Endothelial cell (in vitro differentiated cells): ENCODE results near the gene PRSS50. TPM values are rescaled to one million over a fixed set of nuclear protein-coding genes. Genes with fewer than 3 reads are reported as not detected.
A peak's percentile ranks its signal among the peaks of the same experiment; 100 is the strongest.

Experiments used
- DNase-seq: peaks from one replicate; pipeline ENCODE4 v3.0.0; 2021; ENCODE audit warnings: low spot score
- H3K27ac Mint-ChIP-seq: one replicate; pipeline ENCODE4 v1.8.0; 2021; ENCODE audit warnings: mixed read lengths, inconsistent platforms; ENCODE audit not compliant: unreplicated experiment
- H3K27me3 Mint-ChIP-seq: one replicate; pipeline ENCODE4 v1.8.0; 2021; ENCODE audit warnings: mild to moderate bottlenecking, moderate library complexity, mixed read lengths, inconsistent platforms; ENCODE audit not compliant: unreplicated experiment
- H3K36me3 Mint-ChIP-seq: one replicate; pipeline ENCODE4 v1.8.0; 2021; ENCODE audit warnings: mild to moderate bottlenecking, low read depth, mixed read lengths, inconsistent platforms; ENCODE audit not compliant: unreplicated experiment
- H3K4me1 Mint-ChIP-seq: one replicate; pipeline ENCODE4 v1.8.0; 2021; ENCODE audit warnings: mild to moderate bottlenecking, mixed read lengths, inconsistent platforms; ENCODE audit not compliant: unreplicated experiment
- H3K4me3 Mint-ChIP-seq: one replicate; pipeline ENCODE4 v1.8.0; 2021; ENCODE audit warnings: mild to moderate bottlenecking, mixed read lengths, inconsistent platforms; ENCODE audit not compliant: unreplicated experiment
- H3K9me3 Mint-ChIP-seq: one replicate; pipeline ENCODE4 v1.8.0; 2021; ENCODE audit warnings: mixed read lengths, inconsistent platforms; ENCODE audit not compliant: unreplicated experiment
- total RNA-seq: library from RNA; stranded (reverse); fragmentation: NEBNext Ultra II Directional; extraction: Animal tissue kit (Norgen Biotek cat#: 25700); gene quantifications from one replicate; pipeline ENCODE4 v1.2.1, GENCODE V29; 2021; ENCODE audit not compliant: unreplicated experiment
- TF ChIP-seq, protein P1 (sequence below): fragments of 200-600 bp; sonication (generic); IDR thresholded peaks from one replicate; pipeline ENCODE4 v1.5.0; 2021; ENCODE audit warnings: antibody characterized with exemption; ENCODE audit not compliant: unreplicated experiment

PRSS50 gene
- total RNA-seq, 1 donor from 2014 or later: 0.38 TPM

- H3K36me3 Mint-ChIP-seq: no peaks in the 10 kb centered on the region
- no peak overlapping the region for H3K27ac Mint-ChIP-seq
- H3K9me3 Mint-ChIP-seq: no peaks in the 10 kb centered on the region
- TF ChIP-seq, protein P1, sequence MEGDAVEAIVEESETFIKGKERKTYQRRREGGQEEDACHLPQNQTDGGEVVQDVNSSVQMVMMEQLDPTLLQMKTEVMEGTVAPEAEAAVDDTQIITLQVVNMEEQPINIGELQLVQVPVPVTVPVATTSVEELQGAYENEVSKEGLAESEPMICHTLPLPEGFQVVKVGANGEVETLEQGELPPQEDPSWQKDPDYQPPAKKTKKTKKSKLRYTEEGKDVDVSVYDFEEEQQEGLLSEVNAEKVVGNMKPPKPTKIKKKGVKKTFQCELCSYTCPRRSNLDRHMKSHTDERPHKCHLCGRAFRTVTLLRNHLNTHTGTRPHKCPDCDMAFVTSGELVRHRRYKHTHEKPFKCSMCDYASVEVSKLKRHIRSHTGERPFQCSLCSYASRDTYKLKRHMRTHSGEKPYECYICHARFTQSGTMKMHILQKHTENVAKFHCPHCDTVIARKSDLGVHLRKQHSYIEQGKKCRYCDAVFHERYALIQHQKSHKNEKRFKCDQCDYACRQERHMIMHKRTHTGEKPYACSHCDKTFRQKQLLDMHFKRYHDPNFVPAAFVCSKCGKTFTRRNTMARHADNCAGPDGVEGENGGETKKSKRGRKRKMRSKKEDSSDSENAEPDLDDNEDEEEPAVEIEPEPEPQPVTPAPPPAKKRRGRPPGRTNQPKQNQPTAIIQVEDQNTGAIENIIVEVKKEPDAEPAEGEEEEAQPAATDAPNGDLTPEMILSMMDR: no peak
- no peak overlapping the region for H3K4me3 Mint-ChIP-seq
- no peak for DNase-seq
- H3K4me1 Mint-ChIP-seq: no peaks in the 10 kb centered on the region
- H3K27me3 Mint-ChIP-seq: no peaks in the 10 kb centered on the region
Observed at GRCh38 chr3:46734773-46735172, 17.1 kb upstream of the PRSS50 start.

DNA sequence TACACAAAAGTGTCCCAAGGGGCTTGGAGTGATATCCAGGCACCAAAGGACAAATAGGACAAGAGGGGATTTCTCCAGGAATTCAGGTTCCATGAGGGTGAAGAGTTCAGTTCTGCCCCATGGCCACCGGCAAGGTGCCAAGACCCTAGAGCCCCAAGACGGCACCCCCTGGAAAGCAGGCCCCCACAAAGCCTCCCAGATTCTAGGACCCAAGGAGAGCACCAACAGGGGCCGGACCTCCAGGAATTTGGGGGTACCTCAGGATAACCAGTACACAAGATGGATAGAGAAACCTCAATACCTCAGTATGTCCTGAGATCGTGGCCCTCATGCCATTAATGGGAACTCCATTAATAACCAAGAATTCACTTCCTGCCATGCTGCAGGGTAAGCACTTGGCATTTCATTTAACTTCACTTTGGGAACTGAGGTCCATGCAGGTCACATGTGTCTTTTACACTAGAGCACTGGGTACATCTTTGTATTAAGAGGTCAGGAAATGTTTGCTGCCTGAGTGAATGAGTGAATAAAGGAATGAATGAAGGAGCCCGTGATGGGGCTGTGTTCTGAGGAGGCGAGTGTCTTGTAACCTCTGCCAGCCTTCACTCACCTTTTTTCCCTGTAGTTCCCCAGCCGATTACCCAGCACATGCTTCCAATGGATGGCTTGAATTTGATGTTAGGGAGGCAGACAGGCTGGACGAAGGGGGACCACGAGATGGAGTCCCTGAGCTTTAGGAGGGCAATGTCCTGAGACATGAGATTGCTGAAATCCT, 15.5 kb upstream of the PRSS50 start:
- no peaks in the 10 kb centered on the region for H3K36me3 Mint-ChIP-seq
- no peaks in the 10 kb centered on the region for H3K9me3 Mint-ChIP-seq
- no peaks in the 10 kb centered on the region for H3K4me1 Mint-ChIP-seq
- TF ChIP-seq, protein P1: no peak
- DNase-seq: no peak
- no peak overlapping the region for H3K4me3 Mint-ChIP-seq
- no peak overlapping the region for H3K27ac Mint-ChIP-seq
- no peaks in the 10 kb centered on the region for H3K27me3 Mint-ChIP-seq

- Mint-ChIP-seq H3K36me3 (no peaks in the 10 kb centered on the region), H3K27ac (peak overlapping the region; percentile 38), H3K27me3 (no peaks in the 10 kb centered on the region), H3K4me3 (no peak overlapping the region), H3K9me3 (no peaks in the 10 kb centered on the region), H3K4me1 (no peaks in the 10 kb centered on the region)
- no peak for DNase-seq
- TF ChIP-seq, protein P1: no peak
Observed at GRCh38 chr3:46731795-46732194, 14.1 kb upstream of the PRSS50 start.

- Mint-ChIP-seq H3K4me3 (no peak overlapping the region), H3K36me3 (no peaks in the 10 kb centered on the region), H3K4me1 (peaks cover 5% of the 10 kb centered on the region), H3K9me3 (no peaks in the 10 kb centered on the region), H3K27me3 (no peaks in the 10 kb centered on the region), H3K27ac (no peak overlapping the region)
- TF ChIP-seq, protein P1: no peak
- DNase-seq: no peak
Observed at GRCh38 chr3:46730819-46731218, 13.2 kb upstream of the PRSS50 start.

DNA sequence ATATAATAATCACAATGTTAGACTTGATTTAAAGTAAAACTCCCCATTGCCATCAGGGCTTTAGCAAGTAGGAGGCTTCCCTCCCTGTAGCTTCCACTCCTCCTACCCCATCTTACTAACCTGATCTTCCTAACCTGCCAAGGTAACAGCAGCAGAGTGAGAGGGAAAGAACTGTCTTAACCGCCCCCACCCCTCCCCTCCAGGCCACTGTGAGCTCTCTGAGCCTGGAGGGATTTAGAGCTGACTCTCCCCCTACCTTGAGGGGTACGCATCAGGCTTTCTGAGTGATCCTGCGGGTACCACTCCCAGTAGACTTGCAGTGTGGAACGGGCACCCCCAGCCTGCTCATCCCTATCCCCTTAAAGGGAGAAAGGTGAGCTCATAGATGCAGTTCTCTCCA, 11.4 kb upstream of the PRSS50 start:
- Mint-ChIP-seq H3K27ac (no peak overlapping the region), H3K27me3 (no peaks in the 10 kb centered on the region), H3K4me3 (no peak overlapping the region), H3K36me3 (no peaks in the 10 kb centered on the region), H3K4me1 (peaks cover 5% of the 10 kb centered on the region), H3K9me3 (no peaks in the 10 kb centered on the region)
- TF ChIP-seq, protein P1: no peak
- DNase-seq: no peak
